GM18873 (cell line): ENCODE results near the gene SIAH2.

Experiments used
- ATAC-seq: cut with Tn5 transposase; IDR thresholded peaks from one replicate; pipeline ENCODE4 v1.9.1; 2021; ENCODE audit warnings: mild to moderate bottlenecking, moderate library complexity, moderate number of reproducible peaks; ENCODE audit not compliant: unreplicated experiment, low FRiP score

SIAH2 gene

DNA sequence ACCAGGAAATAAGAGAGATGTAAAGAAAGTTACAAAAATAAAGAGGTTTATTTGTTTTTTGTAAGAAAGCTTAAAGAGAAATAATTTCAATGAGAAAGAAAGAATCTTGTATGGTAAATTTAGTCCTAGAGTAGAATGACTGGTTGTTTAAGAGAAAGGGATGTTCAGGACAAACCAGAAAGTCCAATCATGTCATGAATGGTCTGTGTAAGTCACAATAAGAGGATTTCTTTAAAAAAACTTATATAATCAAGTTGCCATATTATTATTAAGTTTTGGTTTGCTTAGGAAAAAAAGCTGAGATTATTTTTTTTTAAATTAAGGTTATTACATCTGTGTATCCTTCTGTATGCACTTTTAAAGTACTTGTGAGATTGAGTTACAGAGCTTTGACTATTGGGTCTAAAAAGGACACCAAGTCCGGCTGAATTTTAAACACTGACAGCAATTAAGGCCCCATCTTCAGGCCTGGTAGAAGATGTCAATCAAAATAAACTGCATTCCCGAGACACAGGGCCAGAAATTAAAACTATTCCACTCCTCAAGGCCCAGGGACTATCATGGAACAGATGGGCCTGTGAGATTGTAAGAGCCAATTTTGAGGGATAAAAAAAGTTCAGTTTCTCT, 71.4 kb downstream of the SIAH2 start:
- ATAC-seq = no peak
